ENCODE results near the gene TMEM106B. TPM values are rescaled to one million over a fixed set of nuclear protein-coding genes. Genes with fewer than 3 reads are reported as not detected.

The TMEM106B gene
- total and polyA plus RNA-seq, 2 of the 4 experiments (the other 2 are of a cell fraction): 24.7 to 59.5 TPM

DNA sequence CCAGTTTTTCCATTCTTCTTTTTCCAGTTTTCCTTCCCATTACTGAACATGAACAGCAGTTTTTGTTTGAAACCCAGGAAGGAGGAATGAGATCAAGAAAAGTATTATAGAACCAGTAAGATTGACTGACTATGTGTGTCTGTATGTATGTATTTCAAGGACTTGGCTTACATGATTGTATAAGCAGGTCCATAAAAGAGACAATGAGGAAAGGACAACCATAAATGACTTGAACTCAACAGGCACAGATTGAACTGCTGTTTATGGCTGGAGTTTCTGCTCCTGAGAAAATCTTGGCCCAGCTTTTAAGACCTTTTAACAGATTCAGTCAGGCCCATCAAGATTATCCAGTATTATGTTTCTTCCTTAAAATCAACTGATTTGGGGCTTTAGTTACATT is 39.1 kb downstream of the TMEM106B start:
- dilution Hi-C loops (cut with HindIII; ENCODE audit: low sequenced_read_pairs, unreplicated experiment) (no loop called here), intact Hi-C loops (cut with micrococcal nuclease) (no loop called here)
- H2AFZ ChIP-seq (replicated peaks; ENCODE audit: low read length, poor library complexity): no peak overlapping the region

More for the DNA sequence above, 39.1 kb downstream of the TMEM106B start:
- Histone ChIP-seq H2BK15ac (ENCODE audit: low read depth, low read length) (no peak overlapping the region), H4K91ac (ENCODE audit: insufficient read depth, low read depth, low read length) (no peak overlapping the region), H3K18ac (ENCODE audit: low read depth, low read length) (no peak overlapping the region), H4K20me1 (ENCODE audit: insufficient read depth, low read length) (no peaks in the 10 kb centered on the region), H2AK9ac (replicated peaks; ENCODE audit: low read depth, low read length, poor library complexity) (no peak overlapping the region), H3K14ac (replicated peaks; ENCODE audit: low read depth, low read length) (no peak overlapping the region), H4K5ac (ENCODE audit: low read depth, low read length) (no peak overlapping the region), H3K4me2 (ENCODE audit: low read depth, low read length) (no peak overlapping the region), H2BK120ac (ENCODE audit: low read depth, low read length) (no peak overlapping the region), H3K4me3 (ENCODE audit: insufficient read depth, low read depth, low read length) (no peak overlapping the region), H3K27me3 (ENCODE audit: control insufficient read depth, insufficient read depth, low read length) (no peaks in the 10 kb centered on the region), H4K8ac (ENCODE audit: low read depth in 2 of 2, low read length in 2 of 2) (no peak overlapping the region), H3K79me1 (ENCODE audit: low read depth in 1 of 2, low read length in 2 of 2) (no peaks in the 10 kb centered on the region), H2BK5ac (ENCODE audit: low read depth, low read length, poor library complexity, severe bottlenecking) (no peak overlapping the region), H3K4me1 (ENCODE audit: control insufficient read depth, insufficient read depth, low read length) (no peaks in the 10 kb centered on the region), H3K9me1 (ENCODE audit: insufficient read depth, low read length) (no peaks in the 10 kb centered on the region), H3K9me3 (ENCODE audit: control insufficient read depth, insufficient read depth, low read length) (no peaks in the 10 kb centered on the region), H3K23ac (ENCODE audit: low read depth, low read length) (no peak overlapping the region), H3K27ac (ENCODE audit: insufficient read depth, low read length) (no peak overlapping the region), H3K36me3 (ENCODE audit: control insufficient read depth, insufficient read depth, low read length) (no peaks in the 10 kb centered on the region), H2BK20ac (ENCODE audit: low read depth, low read length) (no peak overlapping the region), H2AK5ac (ENCODE audit: low read depth, low read length) (no peak overlapping the region), H3K4ac (ENCODE audit: low read depth, low read length) (no peak overlapping the region), H3K9ac (ENCODE audit: low read depth, low read length) (no peak overlapping the region), H3K56ac (ENCODE audit: extremely low read depth, insufficient read depth, low read length) (no peak overlapping the region)
- TF ChIP-seq NFE2L2 (IDR thresholded peaks at IDR 0.05; ENCODE audit: low read depth, low read length) (no peak), FOS (IDR thresholded peaks at IDR 0.05; ENCODE audit: low read depth, low read length) (no peak), SMC3 (IDR thresholded peaks at IDR 0.05; ENCODE audit: low read depth, low read length) (no peak), MXI1 (IDR thresholded peaks at IDR 0.05; ENCODE audit: borderline replicate concordance, low read depth, low read length) (no peak), MAFK (IDR thresholded peaks at IDR 0.05; ENCODE audit: low read depth, low read length) (no peak), CEBPB (IDR thresholded peaks at IDR 0.05; ENCODE audit: low read depth, low read length) (no peak), MAZ (IDR thresholded peaks at IDR 0.05; ENCODE audit: borderline replicate concordance, low read depth, low read length) (no peak), BHLHE40 (IDR thresholded peaks at IDR 0.05; ENCODE audit: low read depth, low read length) (no peak), RAD21 (IDR thresholded peaks at IDR 0.05; ENCODE audit: low read length) (no peak), POLR2A (IDR thresholded peaks at IDR 0.05; ENCODE audit: low read depth, low read length) (no peak), ELK1 (IDR thresholded peaks at IDR 0.05; ENCODE audit: borderline replicate concordance, low read depth, low read length) (no peak), CHD1 (IDR thresholded peaks at IDR 0.05; ENCODE audit: low read depth, low read length) (no peak)
- TF ChIP-seq, protein P1, sequence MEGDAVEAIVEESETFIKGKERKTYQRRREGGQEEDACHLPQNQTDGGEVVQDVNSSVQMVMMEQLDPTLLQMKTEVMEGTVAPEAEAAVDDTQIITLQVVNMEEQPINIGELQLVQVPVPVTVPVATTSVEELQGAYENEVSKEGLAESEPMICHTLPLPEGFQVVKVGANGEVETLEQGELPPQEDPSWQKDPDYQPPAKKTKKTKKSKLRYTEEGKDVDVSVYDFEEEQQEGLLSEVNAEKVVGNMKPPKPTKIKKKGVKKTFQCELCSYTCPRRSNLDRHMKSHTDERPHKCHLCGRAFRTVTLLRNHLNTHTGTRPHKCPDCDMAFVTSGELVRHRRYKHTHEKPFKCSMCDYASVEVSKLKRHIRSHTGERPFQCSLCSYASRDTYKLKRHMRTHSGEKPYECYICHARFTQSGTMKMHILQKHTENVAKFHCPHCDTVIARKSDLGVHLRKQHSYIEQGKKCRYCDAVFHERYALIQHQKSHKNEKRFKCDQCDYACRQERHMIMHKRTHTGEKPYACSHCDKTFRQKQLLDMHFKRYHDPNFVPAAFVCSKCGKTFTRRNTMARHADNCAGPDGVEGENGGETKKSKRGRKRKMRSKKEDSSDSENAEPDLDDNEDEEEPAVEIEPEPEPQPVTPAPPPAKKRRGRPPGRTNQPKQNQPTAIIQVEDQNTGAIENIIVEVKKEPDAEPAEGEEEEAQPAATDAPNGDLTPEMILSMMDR (conservative IDR thresholded peaks at IDR 0.05; ENCODE audit: low read depth, low read length): no peak
- TF ChIP-seq, protein P2, sequence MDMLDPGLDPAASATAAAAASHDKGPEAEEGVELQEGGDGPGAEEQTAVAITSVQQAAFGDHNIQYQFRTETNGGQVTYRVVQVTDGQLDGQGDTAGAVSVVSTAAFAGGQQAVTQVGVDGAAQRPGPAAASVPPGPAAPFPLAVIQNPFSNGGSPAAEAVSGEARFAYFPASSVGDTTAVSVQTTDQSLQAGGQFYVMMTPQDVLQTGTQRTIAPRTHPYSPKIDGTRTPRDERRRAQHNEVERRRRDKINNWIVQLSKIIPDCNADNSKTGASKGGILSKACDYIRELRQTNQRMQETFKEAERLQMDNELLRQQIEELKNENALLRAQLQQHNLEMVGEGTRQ (IDR thresholded peaks at IDR 0.05; ENCODE audit: low read depth, low read length): no peak
- BruUV-seq (replicated peaks): no TSS peak
- ATAC-seq (ENCODE audit: low read depth) (no peak), DNase-seq (no peak)
- ChIA-PET POLR2A (ENCODE audit: unreplicated experiment) (no interaction called here), CTCF (no interaction called here)
- in situ Hi-C loops (cut with MboI; ENCODE audit: low sequenced_read_pairs): no loop called here

Data from IMR-90 (cell line).